ENCODE data around the gene TAF5L.

DNA sequence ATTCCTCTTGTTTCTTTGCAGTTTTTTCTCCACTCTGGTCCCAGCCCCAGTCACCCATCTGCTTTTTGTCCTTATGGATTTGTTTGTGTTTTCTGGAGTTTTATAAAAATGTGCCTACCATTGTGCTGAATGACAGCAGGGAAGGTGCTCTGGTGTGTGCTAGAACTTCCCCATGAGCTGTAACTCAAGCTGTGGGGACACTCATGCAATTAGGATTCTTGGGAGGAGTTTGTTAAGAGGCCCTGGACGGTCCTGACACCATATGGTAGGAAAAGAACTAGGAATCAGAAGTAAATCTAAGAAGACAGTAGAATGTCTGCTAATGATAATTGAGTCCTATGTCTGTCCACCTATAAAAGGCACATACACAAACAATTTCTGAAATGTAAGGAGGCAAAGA lies 27.5 kb upstream of the TAF5L start:
- TF ChIP-seq, protein P1, sequence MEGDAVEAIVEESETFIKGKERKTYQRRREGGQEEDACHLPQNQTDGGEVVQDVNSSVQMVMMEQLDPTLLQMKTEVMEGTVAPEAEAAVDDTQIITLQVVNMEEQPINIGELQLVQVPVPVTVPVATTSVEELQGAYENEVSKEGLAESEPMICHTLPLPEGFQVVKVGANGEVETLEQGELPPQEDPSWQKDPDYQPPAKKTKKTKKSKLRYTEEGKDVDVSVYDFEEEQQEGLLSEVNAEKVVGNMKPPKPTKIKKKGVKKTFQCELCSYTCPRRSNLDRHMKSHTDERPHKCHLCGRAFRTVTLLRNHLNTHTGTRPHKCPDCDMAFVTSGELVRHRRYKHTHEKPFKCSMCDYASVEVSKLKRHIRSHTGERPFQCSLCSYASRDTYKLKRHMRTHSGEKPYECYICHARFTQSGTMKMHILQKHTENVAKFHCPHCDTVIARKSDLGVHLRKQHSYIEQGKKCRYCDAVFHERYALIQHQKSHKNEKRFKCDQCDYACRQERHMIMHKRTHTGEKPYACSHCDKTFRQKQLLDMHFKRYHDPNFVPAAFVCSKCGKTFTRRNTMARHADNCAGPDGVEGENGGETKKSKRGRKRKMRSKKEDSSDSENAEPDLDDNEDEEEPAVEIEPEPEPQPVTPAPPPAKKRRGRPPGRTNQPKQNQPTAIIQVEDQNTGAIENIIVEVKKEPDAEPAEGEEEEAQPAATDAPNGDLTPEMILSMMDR (IDR thresholded peaks at IDR 0.05) = no peak
- TF ChIP-seq POLR2A (IDR thresholded peaks at IDR 0.05) = no peak
